Cardiac septum (tissue), 1 donor: ENCODE results near the gene ATN1. TPM values are rescaled to one million over a fixed set of nuclear protein-coding genes. Genes with fewer than 3 reads are reported as not detected.

Source experiments
- DNase-seq: peaks from one replicate; pipeline ENCODE4 v3.0.0-alpha.2; 2020; ENCODE audit warnings: low spot score
- intact Hi-C: fragments of 100-400 bp; cut with DNase I; formaldehyde crosslinking; loops from one replicate; pipeline ENCODE4 v1.14.0; 2022
- total RNA-seq: library from RNA; stranded (reverse); fragmentation: NEBNext Ultra II Directional; extraction: Animal tissue kit (Norgen Biotek cat#: 25700); gene quantifications from one replicate; pipeline ENCODE4 v1.2.1, GENCODE V29; 2021
- donor health status: DM: no; HTN: no; CAD: no.

ATN1 gene
- total RNA-seq, 1 donor from 2014 or later: 76.9 TPM

DNA sequence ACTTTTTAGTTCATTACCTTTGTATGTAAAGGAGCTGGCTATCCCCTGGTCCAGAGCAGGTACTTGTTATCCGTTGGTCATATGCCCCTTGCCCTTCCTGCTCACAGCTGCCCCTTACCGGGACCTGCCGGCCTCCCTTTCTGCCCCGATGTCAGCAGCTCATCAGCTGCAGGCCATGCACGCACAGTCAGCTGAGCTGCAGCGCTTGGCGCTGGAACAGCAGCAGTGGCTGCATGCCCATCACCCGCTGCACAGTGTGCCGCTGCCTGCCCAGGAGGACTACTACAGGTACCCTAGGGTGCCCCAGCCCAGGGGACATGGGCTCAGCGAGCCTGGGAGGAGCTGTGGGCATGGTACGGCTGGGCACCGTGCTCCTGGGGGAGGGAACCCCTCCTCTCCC, 13.5 kb downstream of the ATN1 start:
- intact Hi-C loops: loop anchor here (5.0 kb wide), 1 partner anchor 101 kb away; no protein-coding TSS in a partner anchor
- no peak for DNase-seq

DNA sequence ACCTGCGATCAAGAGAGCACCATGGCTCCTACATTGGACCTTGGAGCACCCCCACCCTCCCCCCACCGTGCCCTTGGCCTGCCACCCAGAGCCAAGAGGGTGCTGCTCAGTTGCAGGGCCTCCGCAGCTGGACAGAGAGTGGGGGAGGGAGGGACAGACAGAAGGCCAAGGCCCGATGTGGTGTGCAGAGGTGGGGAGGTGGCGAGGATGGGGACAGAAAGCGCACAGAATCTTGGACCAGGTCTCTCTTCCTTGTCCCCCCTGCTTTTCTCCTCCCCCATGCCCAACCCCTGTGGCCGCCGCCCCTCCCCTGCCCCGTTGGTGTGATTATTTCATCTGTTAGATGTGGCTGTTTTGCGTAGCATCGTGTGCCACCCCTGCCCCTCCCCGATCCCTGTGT, 14.0 kb downstream of the ATN1 start:
- DNase-seq: no peak
- intact Hi-C loops: loop anchor here (5.0 kb wide), 1 partner anchor 101 kb away; no protein-coding TSS in a partner anchor

DNA sequence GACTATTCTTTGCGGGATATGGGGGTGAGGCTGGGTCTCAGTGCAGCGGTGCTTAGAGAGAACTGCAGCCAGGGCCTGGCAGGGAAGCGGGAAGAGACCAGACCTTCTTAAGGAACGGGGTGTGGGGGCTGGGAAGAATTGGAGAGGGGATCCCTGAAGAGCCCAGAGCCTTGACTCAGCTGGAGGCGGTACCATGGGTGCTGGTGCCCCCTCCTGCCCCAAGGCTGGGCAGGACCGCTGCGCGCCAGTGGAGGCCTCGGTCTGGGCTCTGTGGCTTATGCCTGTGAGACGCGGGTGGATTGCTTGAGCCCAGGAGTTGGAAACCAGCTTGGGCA, 14.5 kb downstream of the ATN1 start:
- intact Hi-C loops: loop anchor here (5.0 kb wide), 1 partner anchor 100 kb away; no protein-coding TSS in a partner anchor
- no peak for DNase-seq

DNA sequence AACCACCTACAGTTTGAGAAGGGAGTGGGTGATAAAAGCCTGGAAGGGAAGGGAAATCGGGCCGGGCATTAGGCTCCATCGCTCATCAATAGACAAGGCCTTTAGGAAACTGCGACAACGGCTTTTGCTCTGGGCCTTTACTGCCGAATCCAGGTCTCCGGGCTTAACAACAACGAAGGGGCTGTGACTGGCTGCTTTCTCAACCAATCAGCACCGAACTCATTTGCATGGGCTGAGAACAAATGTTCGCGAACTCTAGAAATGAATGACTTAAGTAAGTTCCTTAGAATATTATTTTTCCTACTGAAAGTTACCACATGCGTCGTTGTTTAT, 15.6 kb downstream of the ATN1 start:
- intact Hi-C loops: loop anchor here (5.0 kb wide), 1 partner anchor 99 kb away; no protein-coding TSS in a partner anchor
- DNase-seq: peak; percentile 90

DNA sequence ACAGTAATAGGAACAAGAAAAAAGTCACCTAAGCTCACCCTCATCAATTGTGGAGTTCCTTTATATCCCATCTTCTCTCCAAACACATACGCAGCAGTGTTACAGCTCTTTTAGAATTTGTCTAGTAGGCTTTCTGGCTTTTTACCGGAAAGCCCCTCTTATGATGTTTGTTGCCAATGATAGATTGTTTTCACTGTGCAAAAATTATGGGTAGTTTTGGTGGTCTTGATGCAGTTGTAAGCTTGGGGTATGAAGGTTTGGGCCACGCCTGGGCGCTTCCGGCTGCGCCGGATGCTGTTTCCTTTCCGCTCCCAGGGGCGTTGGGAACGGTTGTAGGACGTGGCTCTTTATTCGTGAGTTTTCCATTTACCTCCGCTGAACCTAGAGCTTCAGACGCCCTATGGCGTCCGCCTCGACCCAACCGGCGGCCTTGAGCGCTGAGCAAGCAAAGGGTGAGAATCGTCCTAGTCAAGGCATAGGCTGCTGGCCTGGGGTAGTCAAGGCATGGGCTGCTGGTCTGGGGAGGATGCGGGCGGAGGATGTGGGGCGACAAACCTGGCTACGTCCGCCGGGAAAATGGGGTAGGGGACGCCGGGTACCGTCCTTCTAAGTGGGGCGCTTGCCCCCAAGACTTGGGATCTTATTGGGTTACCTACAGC, 16.1 kb downstream of the ATN1 start, which contains the start of the genes C12orf57 and RNU7-1:
TSS of gene C12orf57 (plus strand) at position 301 of the 659 bp plus-strand sequence. CDS start at position 401, 100 bp downstream.
TSS of gene RNU7-1 (plus strand) at position 95 of the 659 bp plus-strand sequence.
- DNase-seq: no peak
- intact Hi-C loops: loop anchor here (1.0 to 5.0 kb wide), 4 partner anchors 19 to 165 kb away; partner anchors contain the start of gene C1RL

DNA sequence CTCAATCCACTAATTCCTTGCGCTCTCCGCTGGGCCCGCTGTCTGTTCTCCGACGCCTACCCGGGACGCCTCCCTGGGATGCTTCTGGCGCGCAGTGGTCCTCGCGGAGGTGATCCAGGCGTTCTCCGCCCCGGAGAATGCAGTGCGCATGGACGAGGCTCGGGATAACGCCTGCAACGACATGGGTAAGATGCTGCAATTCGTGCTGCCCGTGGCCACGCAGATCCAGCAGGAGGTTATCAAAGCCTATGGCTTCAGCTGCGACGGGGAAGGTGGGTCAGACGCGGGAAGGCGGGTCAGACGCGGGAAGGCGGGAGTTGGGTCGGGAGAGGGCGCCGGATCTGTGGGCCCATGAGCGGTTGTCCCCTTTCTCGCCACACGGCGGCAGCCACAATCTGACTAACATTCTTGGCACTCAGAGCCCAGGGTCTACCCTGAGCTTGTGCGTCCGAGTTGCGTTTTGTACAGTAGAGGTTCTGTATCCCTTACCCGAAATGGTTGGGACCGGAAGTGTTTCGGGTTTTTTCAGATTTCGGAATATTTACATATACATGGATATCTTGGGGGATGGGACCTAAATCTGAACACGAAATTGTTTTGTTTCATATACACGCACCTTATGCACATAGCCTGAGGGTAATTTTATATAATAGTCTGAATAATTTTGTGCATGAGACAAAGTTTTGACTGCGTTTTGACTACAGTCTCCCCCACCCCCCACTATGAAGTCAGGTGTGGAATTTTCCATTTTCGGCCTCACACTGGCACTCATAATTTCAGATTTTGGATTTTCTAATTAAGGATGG, 16.8 kb downstream of the ATN1 start:
- intact Hi-C loops: loop anchor here (1.0 to 5.0 kb wide), 4 partner anchors 20 to 165 kb away; partner anchors contain the start of gene C1RL
- DNase-seq: peak; percentile 95

DNA sequence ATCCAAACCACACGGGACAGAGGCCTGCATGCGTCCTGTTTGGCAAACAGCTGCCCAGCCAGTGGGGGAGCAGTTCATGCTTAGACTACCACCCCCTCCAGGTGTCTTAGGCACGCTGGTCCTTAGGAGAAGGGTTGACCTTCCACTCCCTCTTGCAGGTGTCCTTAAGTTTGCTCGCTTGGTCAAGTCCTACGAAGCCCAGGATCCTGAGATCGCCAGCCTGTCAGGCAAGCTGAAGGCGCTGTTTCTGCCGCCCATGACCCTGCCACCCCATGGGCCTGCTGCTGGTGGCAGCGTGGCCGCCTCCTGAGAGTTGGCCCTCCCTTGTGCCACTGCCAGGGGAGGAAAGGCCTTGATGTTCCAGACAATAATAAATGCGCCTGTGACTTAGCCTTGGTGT, 17.9 kb downstream of the ATN1 start:
- intact Hi-C loops: loop anchor here (2.0 kb wide), 1 partner anchor 21 kb away; no protein-coding TSS in a partner anchor
- no peak for DNase-seq

DNA sequence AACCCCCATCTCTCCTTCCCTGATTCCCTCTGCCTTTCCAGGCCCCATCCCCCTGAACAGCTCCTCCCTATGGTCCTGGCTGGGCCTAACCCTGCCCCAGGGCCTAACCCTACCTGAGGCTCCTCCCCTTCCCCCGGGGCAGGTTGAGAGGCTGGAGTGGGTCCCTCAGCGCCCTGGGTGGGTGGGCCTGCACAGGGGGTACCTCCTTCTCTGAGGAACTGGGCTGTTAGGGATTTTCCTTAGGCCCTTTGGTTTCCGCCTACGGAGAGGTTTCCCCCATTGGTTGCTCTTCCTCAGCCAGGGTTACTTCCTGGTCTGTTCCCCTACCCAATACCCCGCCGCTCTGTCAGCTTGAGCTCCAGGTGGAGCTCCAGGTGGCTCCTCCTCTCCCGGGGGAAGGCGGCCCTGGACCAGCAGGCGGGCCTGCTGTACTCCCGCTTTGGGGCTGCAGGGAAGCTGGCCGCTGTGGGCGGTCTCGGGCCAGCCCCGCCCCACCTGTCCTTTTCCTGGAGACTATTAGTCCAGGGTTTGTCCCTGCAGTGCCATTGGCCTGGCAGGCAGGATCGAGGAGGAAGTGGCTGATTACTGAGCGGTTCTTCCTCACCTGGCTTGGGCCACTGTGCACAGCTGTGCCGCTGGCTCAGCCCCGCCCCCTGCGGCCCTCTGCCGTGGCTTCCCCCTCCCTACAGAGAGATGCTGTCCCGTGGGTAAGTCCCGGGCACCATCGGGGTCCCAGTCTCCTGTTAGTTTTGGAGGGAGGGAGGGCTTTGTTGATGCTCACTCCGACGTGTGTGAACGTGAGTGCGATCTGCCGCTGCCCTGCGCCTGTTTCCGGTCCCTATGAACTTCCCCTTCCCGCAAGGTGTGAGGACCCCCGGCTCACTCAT, 18.5 kb downstream of the ATN1 start:
- no peak for DNase-seq
- intact Hi-C loops: no loop called here

DNA sequence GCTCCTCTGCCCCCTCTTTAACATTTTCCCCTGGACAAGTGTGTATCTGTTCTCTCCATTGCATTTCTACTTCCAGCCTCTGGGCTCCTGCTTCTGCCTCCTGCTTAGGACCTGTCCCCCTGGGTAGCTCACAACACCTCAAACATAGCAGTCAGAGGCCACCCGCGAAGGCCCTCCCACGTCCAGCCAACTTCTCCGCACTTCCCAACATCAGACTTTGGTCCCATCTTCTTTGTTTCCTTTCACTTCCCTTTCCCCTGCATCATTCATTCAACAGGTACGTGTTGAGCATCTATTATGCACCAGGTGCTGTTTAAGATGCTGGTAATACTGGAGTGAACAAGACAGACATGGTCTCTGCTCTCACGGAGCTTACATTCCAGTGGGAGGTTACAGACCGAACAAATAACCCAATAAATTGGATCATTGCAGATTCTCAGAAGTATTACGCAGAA, 19.2 kb downstream of the ATN1 start:
- intact Hi-C loops: no loop called here
- no peak for DNase-seq

DNA sequence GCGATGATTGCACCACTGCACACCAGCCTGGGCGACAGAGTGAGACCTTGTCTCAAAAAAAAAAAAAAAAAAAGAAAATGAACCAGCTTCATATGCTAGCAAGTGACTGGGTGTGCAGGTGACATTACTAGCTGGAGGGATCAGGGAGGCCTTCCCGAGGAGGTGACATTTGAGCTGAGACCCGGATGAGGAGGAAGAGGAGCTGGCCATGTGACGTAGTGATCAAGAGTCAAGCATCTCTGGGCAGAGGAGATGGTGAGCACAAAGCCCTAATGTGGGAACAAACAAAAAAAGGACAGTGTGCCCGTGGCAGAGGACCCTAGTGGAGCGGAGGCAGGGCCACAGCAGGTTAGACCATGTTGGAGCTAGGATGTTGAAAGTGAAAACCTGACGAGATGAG, 19.9 kb downstream of the ATN1 start:
- DNase-seq: peak; percentile 58
- intact Hi-C loops: no loop called here

DNA sequence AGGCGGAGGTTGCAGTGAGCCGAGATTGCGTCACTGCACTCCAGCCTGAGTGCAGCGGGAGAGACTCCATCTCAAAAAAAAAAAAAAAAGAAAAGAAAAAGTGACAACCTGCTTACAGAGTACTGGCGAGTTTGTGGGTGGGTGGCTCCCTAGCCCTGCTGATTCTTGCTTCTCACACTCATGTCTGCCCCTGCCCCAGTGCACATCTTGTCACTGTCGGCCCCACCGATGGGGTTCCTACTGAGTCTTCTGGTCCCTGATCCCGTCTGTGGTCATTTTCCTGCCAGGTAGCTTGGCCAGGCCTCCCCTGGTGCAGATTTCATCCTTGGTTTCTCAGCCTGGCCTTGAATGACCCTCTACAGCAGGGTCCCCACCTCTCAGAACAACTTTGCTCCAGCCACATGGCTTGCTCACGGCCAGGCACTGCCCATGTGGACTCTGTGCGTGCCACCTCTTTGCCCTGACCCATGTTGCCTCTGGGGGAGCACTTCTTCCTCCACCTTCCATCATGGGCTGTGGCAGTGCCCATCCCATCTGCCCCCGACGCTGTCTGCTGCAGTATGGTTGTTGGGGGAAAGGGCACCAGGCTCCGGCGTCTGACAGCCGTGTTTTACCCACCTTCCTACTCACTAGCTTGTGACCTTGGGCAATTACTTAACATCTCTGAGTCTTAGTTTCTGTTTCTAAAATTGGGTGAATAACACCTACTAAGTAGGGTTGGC, 21.3 kb downstream of the ATN1 start:
- DNase-seq: peak; percentile 73
- intact Hi-C loops: no loop called here

DNA sequence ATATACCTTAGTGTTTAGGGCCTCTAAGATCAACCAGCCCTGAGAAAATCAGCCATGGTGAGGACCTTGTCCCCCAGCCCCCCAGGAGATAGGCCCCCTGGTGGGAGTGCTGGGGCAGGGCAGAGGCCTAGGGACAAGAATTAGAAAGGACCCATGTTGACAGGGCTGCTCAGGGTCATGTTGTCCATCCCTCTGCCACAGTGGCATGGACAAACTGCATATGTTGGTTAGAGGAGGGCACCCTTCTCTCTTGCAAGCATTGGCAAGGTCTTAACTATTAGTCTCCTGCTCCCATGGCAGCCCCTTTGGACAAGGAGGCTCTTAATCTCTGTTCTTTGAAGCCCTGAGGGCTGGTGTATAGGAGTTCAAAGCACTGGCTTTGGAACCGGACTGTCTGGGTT, 22.6 kb downstream of the ATN1 start:
- intact Hi-C loops: no loop called here
- peak; percentile 58 for DNase-seq

DNA sequence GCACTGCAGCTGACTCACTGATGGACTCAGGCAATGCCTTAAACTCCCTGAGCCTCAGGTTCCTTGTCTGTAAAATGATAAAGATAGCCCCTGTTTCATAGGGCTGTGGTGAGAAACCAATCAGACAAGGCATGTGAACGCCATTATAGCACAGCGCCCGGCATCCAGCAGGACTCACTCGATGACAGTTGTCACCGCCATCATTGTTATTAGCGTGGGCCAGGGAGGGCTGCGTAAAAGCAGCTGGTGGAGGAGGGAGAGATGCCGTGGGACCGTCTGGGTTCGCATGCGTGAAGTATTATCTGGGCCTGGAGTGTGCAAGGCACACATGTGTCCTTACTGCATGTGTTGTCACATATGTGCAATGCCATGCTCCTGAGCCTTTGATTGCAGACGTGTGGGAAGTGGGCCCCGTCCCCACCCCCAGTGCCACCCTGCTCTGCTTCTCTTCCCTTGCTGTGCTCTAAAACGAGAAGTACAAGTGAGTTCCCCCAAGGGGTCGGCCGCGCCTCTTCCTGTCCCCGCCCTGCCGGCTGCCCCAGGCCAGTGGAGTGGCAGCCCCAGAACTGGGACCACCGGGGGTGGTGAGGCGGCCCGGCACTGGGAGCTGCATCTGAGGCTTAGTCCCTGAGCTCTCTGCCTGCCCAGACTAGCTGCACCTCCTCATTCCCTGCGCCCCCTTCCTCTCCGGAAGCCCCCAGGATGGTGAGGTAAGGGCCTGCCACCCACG, 23.2 kb downstream of the ATN1 start, which contains the start of gene PTPN6:
TSS of gene PTPN6 (plus strand) at position 546 of the 730 bp plus-strand sequence. CDS start at position 703, 157 bp downstream.
- intact Hi-C loops: no loop called here
- DNase-seq: peak; percentile 91

DNA sequence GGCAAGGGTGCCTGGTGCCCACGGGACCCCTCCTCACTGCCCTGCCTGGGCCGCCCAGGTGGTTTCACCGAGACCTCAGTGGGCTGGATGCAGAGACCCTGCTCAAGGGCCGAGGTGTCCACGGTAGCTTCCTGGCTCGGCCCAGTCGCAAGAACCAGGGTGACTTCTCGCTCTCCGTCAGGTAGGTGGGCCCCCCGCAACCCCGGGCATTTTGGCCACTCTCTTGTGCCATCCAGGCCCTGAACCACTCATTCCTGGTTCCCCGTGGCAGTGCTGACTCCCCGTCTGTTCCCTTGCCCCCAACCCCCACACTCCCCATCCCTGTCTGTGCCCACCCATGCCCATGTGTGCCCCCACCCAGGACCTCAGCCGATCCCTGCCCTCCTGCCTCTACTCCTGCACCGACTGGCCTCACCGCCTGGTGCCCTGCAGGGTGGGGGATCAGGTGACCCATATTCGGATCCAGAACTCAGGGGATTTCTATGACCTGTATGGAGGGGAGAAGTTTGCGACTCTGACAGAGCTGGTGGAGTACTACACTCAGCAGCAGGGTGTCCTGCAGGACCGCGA, 23.9 kb downstream of the ATN1 start:
- peak; percentile 77 for DNase-seq
- intact Hi-C loops: no loop called here

DNA sequence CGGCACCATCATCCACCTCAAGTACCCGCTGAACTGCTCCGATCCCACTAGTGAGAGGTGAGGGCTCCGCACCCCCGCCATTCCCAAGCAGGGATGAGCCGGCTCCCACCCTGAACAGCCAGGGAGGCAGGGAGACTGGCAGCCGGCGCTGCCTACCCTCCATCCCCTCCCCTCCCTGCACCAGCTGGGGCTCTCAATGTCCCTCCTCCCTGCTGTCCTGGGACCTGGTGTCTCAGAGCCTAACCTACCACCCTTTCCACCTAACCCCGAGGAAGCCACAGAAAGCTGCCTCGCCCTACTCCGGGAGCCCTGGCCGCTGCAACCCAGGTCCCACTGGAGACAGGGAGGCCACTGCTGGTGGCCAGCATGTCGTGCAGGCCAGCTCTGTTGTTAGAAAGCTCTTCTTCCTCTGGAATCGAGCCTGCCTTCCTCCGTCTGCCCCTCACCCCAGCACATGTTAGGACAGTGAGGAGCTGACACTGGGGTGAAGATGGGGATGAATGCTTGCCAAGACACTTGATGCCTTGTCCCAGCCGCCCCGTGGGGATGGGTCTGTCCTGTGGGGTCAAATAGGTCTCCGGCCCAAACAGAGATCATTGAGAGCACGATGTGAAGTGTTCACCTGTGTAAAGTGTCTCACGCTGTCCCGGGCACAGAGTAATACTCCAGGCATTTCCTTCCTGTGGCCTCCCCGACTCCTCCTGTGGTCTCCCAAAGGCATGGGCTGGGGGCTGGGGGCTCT, 24.5 kb downstream of the ATN1 start:
- intact Hi-C loops: no loop called here
- DNase-seq: peak; percentile 72

DNA sequence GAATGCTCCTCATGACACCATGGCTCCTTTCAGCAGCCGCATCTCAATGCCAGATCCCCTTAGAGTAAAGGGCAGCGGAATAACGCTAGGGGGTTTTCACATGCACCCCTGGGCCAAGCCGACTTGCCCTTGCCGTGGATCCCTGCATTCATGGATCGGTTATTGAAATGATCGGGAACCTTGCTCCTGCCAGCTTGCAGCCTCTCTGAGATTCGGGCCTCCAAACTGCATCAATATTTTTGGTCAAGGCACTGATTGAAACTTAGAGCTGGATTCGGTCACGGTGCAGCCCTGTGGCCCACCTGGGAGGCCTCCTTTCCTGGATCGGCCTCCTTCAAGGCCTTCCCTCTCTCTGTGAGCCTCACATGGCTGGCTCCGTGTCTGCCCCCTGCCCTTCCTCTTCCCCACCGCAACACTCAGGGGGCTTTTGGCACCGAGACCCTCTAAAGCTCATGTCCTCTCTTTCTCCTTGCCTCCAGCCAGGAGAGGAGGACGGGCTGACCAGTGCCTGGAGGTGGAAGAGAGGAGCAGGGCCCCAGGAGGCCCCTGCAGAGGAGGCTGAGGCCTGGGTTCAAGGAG, 25.2 kb downstream of the ATN1 start:
- no peak for DNase-seq
- intact Hi-C loops: no loop called here
